ENCODE data around the gene MIB2.
A peak's percentile ranks its signal among the peaks of the same experiment; 100 is the strongest.
"Not testable (repeated sequence)": the region's sequence is repeated elsewhere in the genome, so short reads cannot be mapped to it uniquely, and the experiment has no call there.

MIB2 gene

DNA sequence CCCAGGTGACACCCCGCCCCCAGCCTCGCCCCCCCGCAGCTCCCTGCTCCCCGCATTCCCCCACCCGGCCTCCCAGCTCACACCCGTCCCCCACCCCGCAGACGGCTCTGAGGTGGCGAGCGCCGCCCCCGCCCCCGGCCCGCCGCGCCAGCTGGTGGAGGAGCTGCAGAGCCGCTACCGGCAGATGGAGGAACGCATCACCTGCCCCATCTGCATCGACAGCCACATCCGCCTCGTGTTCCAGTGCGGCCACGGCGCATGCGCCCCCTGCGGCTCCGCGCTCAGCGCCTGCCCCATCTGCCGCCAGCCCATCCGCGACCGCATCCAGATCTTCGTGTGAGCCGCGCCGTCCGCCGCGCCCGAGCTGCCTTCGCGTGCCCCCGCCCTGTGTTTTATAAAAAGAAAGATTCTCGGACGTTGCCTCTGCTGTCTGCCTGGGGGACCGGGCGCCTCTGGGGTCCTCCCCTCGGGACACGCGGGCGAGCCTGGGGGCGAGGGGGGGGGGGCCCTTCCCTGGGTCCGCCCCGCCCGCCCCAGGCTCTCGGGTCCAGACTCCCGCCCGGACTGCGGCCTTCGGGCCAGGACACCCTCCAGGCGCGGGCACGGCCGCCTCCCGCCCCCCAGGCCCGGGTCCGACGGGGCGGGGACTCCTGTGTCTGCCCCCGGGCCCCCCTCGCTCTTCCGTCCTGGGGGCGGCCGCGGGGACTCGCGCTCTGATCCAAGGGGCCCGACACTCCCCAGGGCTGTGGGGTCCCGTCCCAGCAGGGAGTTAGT, 15.1 kb downstream of the MIB2 start:
- H3K4me2 ChIP-seq = peak overlapping the region; percentile 78 to 95 (median 86)
- peaks cover 0 to 35% (median 6%) of the 10 kb centered on the region in 11 experiments; a peak in 8 of 22 replicates for H4K20me1 ChIP-seq
- H3K4me3 ChIP-seq = peak overlapping the region; percentile 38 to 61 (median 48); a peak in 18 of 20 replicates
- peaks cover 21 to 42% (median 22%) of the 10 kb centered on the region in 11 experiments for H3K27me3 ChIP-seq
- peak overlapping the region in 8 of 11 experiments; percentile 35 to 74 (median 64); a peak in 13 of 22 replicates for H3K27ac ChIP-seq
- H3K9ac ChIP-seq = peak overlapping the region in 10 of 11 experiments; percentile 42 to 79 (median 52); a peak in 16 of 22 replicates
- no peaks in the 10 kb centered on the region; a peak in 2 of 22 replicates for H3K36me3 ChIP-seq
- no peaks in the 10 kb centered on the region for H3K9me3 ChIP-seq (replicated peaks in 1 of 11)
- no peak for TF ChIP-seq Cebpa-rat (IDR thresholded peaks at IDR 0.05)
- H3K4me1 ChIP-seq = peaks cover 15 to 40% (median 34%) of the 10 kb centered on the region in 10 experiments

DNA sequence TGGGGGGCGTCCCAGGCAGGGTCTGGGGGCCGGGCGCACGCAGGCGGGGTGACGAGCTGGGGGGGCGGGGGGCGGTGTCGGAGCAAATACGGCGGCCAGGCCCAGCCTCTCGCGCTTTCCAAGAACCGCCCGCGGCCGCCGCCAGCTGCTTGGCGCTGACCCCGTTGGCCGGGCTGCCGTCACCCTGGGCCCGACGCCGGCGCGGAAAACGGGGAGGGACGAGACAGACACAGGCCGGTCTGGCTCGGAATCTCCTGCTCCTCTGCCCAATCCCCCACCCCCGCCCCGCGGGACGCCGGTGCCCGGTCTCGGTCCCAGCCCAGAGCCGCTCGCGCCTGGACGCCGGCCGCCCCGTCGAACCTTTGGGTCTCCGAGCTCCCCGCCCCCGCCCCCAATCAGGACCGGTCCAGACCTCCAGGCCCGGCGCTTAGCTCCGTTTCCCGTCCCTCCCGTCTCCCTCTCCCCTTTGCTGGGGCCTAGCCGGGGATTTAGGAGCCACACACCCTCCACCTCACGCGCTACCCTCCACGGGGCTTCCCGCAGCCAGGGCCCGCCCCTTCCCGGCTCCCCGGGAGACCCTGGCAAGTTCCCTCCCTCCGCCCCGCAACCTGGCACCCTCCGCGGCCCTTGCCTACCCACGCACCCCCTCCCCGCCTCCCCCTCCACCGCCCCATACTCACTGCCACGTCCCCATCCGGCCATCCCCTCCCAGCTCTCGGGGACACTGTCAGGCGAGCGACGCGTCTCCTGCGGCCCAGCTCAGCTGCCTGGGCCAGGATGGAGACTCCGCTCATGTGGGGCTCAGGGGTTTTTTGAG, 15.9 kb downstream of the MIB2 start:
- Histone ChIP-seq H3K4me3 (peak overlapping the region in 9 of 10 experiments; percentile 38 to 61 (median 49); a peak in 14 of 20 replicates), H3K4me2 (peak overlapping the region; percentile 78 to 95 (median 86)), H3K27ac (peak overlapping the region in 5 of 11 experiments; percentile 35 to 74 (median 73); a peak in 8 of 22 replicates), H4K20me1 (peaks cover 0 to 35% (median 6%) of the 10 kb centered on the region in 11 experiments; a peak in 8 of 22 replicates), H3K4me1 (peaks cover 15 to 40% (median 34%) of the 10 kb centered on the region in 10 experiments), H3K27me3 (peaks cover 21 to 42% (median 22%) of the 10 kb centered on the region in 11 experiments), H3K9ac (peak overlapping the region in 5 of 11 experiments; percentile 50 to 79 (median 74); a peak in 10 of 22 replicates), H3K36me3 (no peaks in the 10 kb centered on the region; a peak in 2 of 22 replicates), H3K9me3 (replicated peaks in 1 of 11) (no peaks in the 10 kb centered on the region)
- TF ChIP-seq Cebpa-rat (IDR thresholded peaks at IDR 0.05) = no peak

DNA sequence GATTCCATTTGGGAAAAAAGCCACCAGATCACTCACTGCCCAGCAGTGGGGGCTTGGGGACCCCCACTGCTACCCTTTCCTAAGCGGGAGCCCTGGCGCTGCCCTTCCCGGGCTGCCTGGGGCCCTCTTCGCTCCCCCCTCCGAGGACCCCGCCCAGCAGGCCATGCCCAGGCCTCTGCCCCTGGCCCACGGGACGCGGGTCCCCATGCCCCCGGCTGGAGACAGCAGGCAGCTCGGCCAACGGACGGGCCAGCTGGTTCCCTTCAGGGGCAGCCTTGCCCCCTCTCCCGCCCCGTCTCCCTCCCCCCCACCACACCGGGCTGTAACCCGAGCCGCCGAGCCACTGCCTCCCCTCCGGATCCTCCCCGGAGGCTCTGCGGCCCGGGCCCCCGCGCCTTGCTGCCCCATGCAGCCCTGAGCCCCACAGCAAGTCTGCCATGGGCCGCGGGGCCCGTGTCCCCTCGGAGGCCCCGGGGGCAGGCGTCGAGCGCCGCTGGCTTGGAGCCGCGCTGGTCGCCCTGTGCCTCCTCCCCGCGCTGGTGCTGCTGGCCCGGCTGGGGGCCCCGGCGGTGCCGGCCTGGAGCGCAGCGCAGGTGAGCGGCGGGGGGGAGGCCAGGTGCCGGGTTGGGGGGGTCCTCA, 16.6 kb downstream of the MIB2 start, which contains the start of gene MMP23B:
Gene MMP23B (plus strand): TSS at position 392 of the 639 bp plus-strand sequence. CDS start 46 bp downstream, at position 438.
- peaks cover 5 to 7% (median 7%) of the 10 kb centered on the region in 11 experiments; a peak in 19 of 22 replicates for H3K36me3 ChIP-seq
- peak within 1 kb of the TSS in 1 of 11 experiments; percentile 73; a peak in 2 of 22 replicates for H3K27ac ChIP-seq
- peaks cover 0 to 40% (median 6%) of the 10 kb centered on the region in 11 experiments; a peak in 7 of 22 replicates for H4K20me1 ChIP-seq
- peaks cover 21 to 42% (median 22%) of the 10 kb centered on the region in 11 experiments for H3K27me3 ChIP-seq
- H3K4me3 ChIP-seq = peak within 1 kb of the TSS in 3 of 10 experiments; percentile 41 to 60 (median 49); a peak in 3 of 20 replicates
- no peak for TF ChIP-seq Cebpa-rat (IDR thresholded peaks at IDR 0.05)
- peak within 1 kb of the TSS in 4 of 11 experiments; percentile 71 to 79 (median 75); a peak in 6 of 22 replicates for H3K9ac ChIP-seq
- peak within 1 kb of the TSS in 10 of 11 experiments; percentile 81 to 95 (median 86); a peak in 17 of 22 replicates for H3K4me2 ChIP-seq
- H3K4me1 ChIP-seq = peaks cover 15 to 40% (median 34%) of the 10 kb centered on the region in 10 experiments
- no peaks in the 10 kb centered on the region for H3K9me3 ChIP-seq (replicated peaks in 1 of 11)

DNA sequence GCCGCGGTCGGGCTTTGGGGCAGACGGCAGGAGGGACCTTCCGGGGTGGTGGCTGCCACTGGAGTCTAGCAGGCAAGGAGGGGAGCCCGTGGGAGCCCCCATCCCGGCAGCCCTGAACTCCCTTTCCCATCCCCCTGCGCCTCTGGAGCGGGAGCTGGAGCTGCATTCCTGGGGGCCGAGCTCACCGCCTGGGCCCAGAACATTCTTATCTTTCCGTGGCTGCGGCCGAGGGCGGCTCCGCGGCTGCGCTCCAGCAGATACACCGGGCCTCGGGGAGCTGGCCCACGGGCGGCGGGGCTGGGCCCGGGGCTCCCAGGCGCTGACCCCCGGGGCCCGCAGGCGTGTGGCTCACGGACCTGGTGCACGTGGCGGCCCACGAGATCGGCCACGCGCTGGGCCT, 18.1 kb downstream of the MIB2 start:
- Histone ChIP-seq H3K27me3 (peaks cover 21 to 39% (median 22%) of the 10 kb centered on the region in 11 experiments), H3K4me1 (peaks cover 15 to 31% (median 29%) of the 10 kb centered on the region in 10 experiments), H3K36me3 (peaks cover 11 to 18% (median 14%) of the 10 kb centered on the region in 11 experiments; a peak in 20 of 22 replicates), H4K20me1 (peaks cover 0 to 35% (median 6%) of the 10 kb centered on the region in 11 experiments; a peak in 6 of 22 replicates)
- not testable (repeated sequence) for H3K4me2 ChIP-seq; H3K27ac ChIP-seq; H3K9me3 ChIP-seq (replicated peaks in 1 of 11); H3K4me3 ChIP-seq; H3K9ac ChIP-seq

DNA sequence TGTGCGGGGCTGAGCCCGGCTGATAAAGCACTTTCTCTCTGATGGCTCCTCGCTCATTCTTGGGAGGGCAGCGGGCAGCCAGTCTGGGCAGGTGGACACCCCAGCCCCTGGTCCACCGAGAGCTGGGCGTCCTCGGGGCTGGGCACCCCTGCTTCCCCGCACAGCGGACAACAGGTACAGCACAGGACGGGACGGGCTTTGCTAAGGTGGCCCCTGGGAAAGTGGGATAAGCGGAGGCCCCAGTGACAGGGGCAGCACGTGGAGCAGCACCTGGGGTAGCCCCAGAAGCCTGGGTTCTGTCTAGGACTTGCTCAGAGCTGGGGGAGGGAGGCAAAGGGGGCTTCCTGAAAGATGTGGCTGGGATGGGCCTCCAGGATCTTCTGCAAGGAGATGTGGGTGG, 19.3 kb downstream of the MIB2 start:
- Histone ChIP-seq H3K36me3 (peaks cover 12 to 29% (median 19%) of the 10 kb centered on the region in 11 experiments; a peak in 20 of 22 replicates), H4K20me1 (peaks cover 0 to 32% (median 6%) of the 10 kb centered on the region in 11 experiments; a peak in 6 of 22 replicates), H3K4me1 (peaks cover 4 to 19% (median 18%) of the 10 kb centered on the region in 10 experiments; a peak in 17 of 20 replicates), H3K27me3 (peaks cover 21 to 28% (median 22%) of the 10 kb centered on the region in 11 experiments)
- not testable (repeated sequence) for H3K4me3 ChIP-seq; H3K9me3 ChIP-seq (replicated peaks in 1 of 11); H3K9ac ChIP-seq; H3K4me2 ChIP-seq; H3K27ac ChIP-seq

DNA sequence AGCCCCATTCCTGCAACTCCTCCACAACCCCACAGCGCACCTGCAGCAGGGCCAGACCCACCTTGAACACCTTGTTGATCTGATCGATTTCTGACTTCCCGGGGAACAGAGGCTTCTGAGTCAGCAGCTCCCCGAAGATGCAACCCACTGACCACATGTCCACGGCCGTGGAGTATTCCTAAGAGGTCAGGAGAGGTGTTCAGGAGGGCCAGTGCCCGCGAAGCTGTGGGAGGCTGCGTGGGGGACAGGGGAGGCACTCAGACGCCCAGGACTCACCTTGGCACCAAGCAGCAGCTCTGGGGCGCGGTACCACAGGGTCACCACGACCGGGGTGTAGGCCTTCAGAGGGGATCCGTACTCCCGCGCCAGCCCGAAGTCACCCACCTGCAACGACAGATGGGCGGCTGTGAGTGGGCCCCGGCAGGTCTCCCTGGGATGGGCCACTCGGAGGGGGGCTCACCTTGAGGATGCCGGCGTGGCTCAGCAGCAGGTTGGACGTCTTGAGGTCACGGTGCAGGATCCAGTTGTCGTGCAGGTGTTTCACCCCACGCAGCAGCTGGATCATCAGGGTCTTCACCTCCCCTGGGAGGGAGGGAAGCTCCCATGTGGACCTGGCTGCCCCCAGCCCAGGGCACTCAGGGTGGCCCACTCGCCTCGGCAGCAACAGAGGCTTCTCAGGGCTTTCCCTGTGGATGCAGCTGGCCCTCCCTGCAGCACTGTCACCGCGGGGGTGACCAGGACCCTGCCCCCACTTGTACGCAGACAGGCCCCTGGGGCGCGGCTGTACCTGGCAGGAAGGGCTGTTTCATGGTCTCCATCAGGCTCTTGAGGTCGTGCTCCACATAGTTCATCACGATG, 21.6 kb downstream of the MIB2 start:
- Histone ChIP-seq H4K20me1 (peaks cover 0 to 17% (median 3%) of the 10 kb centered on the region in 11 experiments; a peak in 6 of 22 replicates), H3K36me3 (peaks cover 12 to 35% (median 21%) of the 10 kb centered on the region in 11 experiments; a peak in 20 of 22 replicates)
- H3K27ac ChIP-seq; H3K4me3 ChIP-seq; H3K9me3 ChIP-seq (replicated peaks in 1 of 11); H3K4me2 ChIP-seq; H3K9ac ChIP-seq; H3K4me1 ChIP-seq; H3K27me3 ChIP-seq: not testable (repeated sequence)

DNA sequence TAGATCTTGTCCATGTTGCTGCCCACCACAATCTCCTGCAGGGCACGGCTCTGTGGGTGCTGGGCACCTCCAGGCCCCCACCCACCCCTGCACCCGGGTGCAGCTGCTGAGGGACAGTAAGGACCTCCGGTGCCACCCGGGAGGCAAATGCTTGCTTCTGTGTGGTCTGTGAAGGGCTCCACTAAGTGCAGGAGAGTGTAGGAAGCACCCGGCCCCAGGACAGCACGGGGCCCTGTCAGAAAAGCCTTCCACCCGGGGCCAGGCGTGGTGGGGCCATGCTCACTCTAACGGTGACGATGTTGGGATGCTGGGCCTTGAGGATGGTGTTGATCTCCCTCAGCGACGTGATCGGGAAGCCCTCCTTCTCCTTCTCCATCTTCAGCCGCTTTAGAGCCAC, 22.2 kb downstream of the MIB2 start:
- not testable (repeated sequence) for H3K9me3 ChIP-seq (replicated peaks in 1 of 11); H3K4me1 ChIP-seq; H3K4me3 ChIP-seq; H3K27me3 ChIP-seq; H3K9ac ChIP-seq; H3K27ac ChIP-seq; H3K4me2 ChIP-seq
- peaks cover 0 to 12% (median 0%) of the 10 kb centered on the region in 11 experiments; a peak in 3 of 22 replicates for H4K20me1 ChIP-seq
- peaks cover 12 to 35% (median 21%) of the 10 kb centered on the region in 11 experiments; a peak in 20 of 22 replicates for H3K36me3 ChIP-seq

DNA sequence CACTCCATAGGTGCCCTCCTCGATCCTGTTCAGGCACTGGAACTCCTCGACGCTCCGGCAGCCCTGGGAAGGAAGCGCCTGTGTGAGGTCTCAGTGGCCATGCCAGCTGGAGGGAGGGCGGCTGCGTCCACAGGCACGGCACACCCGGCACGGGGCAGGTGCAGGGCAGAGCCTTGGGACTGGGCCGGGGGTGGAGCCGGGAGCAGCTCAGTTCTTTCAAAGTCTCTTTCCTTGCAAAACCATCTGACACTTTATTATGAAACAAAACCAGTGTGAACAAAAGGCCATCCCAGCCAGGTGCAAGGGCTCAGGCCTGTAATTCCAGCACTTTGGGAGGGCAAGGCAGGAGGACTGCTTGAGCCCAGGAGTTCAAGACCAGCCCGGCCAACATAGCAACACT, 23.2 kb downstream of the MIB2 start:
- H3K4me3 ChIP-seq; H3K27me3 ChIP-seq; H3K4me1 ChIP-seq; H3K9me3 ChIP-seq (replicated peaks in 1 of 11); H3K4me2 ChIP-seq; H3K27ac ChIP-seq; H3K9ac ChIP-seq: not testable (repeated sequence)
- Histone ChIP-seq H4K20me1 (peaks cover 0 to 12% (median 0%) of the 10 kb centered on the region in 11 experiments; a peak in 3 of 22 replicates), H3K36me3 (peaks cover 12 to 35% (median 21%) of the 10 kb centered on the region in 11 experiments; a peak in 20 of 22 replicates)

DNA sequence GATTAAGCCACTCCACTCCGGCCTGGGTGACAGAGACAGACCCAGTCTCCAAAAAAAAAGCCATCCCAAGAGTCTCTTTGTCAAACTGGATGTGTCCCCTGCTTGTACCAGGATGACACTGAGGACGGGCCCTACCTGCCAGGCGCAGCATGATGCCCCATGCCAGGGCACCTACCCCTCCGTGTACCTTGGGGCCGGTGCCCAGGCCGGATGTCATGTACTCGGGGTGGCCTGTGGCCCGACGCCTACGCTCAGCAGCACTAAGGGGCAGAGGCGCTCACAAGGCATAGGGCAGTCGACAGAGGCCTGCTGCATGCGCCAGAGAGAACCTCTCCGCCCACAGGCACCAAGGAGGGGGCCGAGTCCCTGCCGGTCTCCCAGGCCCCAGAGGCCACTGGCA, 24.1 kb downstream of the MIB2 start:
- H3K27ac ChIP-seq; H3K4me3 ChIP-seq; H3K27me3 ChIP-seq; H3K9me3 ChIP-seq (replicated peaks in 1 of 11); H3K4me2 ChIP-seq; H3K9ac ChIP-seq; H3K4me1 ChIP-seq: not testable (repeated sequence)
- peaks cover 0 to 12% (median 0%) of the 10 kb centered on the region in 11 experiments; a peak in 3 of 22 replicates for H4K20me1 ChIP-seq
- H3K36me3 ChIP-seq = peaks cover 12 to 35% (median 21%) of the 10 kb centered on the region in 11 experiments; a peak in 20 of 22 replicates

DNA sequence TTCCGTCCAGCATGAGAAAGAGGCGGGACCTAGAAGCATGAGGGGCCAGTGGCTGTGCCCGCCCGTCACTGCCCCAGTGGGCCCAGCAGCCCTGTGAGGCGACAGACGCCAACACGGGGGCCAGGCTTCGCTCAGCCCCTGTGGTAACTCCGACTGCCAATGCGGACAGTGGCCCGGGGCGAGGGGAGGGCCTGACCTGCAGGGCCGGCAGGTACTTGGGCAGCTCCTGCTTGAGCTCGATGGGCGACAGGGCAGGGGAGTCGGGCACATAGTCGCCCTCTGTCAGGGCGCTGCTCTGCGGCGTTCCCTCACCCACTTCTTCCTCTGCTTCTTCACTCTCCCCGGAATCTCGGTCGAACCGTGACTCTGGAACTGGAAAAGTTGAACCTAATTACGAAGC, 24.8 kb downstream of the MIB2 start:
- H3K27ac ChIP-seq; H3K9me3 ChIP-seq (replicated peaks in 1 of 11); H3K27me3 ChIP-seq; H3K4me3 ChIP-seq; H3K4me2 ChIP-seq; H3K4me1 ChIP-seq; H3K9ac ChIP-seq: not testable (repeated sequence)
- Histone ChIP-seq H4K20me1 (peaks cover 0 to 12% (median 0%) of the 10 kb centered on the region in 11 experiments; a peak in 3 of 22 replicates), H3K36me3 (peaks cover 12 to 35% (median 21%) of the 10 kb centered on the region in 11 experiments; a peak in 20 of 22 replicates)
